G401 (cell line): ENCODE results near the gene RPS21. TPM values are rescaled to one million over a fixed set of nuclear protein-coding genes. Genes with fewer than 3 reads are reported as not detected.
A peak's percentile ranks its signal among the peaks of the same experiment; 100 is the strongest.

ENCODE experiments used
- DNase-seq: peaks from one replicate; pipeline ENCODE4 v3.0.0-alpha.2; 2015; ENCODE audit warnings: low spot score
- in situ Hi-C: cut with HindIII; loops from 2 replicates; pipeline ENCODE4 v1.10.0; 2016; ENCODE audit warnings: low sequenced_read_pairs, mixed read lengths
- total RNA-seq: library from RNA; depleted of rRNA; stranded (reverse); fragments of >200 nt; shearing (Covaris generic); gene quantifications from 2 replicates; pipeline ENCODE4 v1.2.3, GENCODE V29; 2014

The RPS21 gene
- total RNA-seq, 1 experiment from 2014 or later = 1,245 TPM

DNA sequence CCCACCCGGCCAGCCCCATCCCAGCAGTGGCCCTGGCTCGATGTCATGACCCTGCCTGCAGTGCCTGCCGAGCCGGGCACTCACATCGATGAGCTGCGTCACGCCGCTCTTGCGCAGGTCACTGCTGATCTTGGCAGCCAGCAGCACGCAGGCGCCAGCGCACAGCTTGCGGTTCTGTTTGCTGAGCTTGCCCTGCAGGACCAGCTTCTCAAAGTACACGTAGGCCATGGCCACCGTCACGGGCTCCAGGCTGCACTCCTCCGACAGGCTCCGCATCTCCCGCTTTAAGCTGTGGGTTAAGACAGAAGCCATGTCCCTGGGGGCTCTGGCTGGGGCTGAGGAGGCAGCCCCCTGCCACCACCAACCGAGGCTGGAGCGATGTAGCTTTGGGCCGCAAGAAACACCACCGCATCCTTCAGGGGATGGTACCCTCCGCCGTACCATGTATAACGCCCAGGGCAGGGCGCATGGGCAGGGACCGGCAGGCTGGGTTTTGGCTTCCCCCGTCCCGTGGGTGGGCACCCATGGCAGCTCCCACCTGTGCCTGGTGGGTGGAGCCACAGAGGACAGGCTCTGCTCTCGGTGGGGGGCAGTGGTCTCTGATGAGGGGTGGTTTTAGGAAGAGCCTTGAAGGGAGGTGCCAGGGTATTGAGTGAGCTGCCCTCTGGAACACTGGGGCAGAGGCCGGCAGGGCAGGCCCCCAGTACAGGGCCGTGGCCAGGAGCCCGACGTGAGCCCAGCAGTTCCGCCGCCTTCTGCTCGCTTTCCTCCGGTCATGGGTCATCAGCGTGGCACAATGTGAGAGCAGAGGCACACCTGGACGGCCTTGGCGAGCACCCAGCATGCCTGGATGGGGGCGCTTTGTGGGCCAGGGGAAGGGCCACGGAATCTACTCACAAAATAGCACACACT lies 4.5 kb downstream of the RPS21 start:
- DNase-seq = peak; percentile 88
- in situ Hi-C loops = no loop called here

DNA sequence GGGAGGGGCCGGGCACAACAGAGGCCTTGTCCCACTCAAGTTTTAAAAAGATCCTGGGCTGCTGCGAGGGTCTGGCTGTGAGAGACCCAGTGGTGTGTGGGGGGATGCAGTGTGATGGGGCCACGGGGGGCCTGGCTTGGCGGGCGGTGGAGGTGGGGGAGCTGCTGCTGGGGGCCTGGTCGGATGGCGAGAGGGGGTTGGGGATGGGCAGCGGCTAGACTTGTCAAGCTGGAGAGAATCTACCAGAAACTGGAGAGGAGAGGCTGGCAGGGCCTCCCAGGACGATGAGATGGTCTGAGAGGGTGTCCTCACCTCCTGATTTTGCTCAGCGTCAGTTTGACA lies 5.1 kb downstream of the RPS21 start:
- no peak for DNase-seq
- in situ Hi-C loops = no loop called here

DNA sequence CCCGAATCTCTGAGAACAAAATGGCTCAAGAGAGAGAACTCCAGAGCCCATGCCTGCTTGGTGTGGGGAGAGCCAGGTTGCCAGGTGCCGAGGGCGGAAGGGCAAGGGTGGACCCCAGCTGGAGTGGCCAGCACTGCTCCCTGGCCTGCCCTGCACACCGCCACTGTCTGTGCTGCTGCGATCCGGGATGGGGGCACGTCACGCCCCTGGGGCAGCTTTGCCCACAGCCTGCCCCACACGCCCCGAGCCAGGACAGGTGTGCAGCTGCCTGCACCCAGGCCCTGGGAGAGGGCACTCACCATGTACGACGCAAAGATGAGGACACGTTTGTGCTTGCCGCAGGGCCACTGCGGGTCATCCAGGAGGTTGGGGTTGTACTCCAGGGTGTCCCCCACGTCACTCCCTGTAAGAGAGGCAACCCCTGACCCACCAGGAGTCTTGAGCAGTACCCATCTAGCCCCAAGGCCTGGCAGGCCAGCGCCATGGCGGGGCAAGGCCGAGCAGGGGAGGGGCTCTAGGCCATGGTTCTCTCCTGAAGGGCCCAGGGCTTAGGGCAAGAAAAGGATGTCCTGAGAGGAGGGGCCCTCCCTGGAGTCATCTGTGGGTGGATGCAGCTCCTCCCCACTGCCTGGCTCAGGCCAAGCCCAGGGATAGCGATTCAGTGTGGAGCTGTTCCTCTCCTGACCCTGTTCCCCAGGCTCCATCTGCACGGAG lies 5.9 kb downstream of the RPS21 start:
- in situ Hi-C loops = no loop called here

DNA sequence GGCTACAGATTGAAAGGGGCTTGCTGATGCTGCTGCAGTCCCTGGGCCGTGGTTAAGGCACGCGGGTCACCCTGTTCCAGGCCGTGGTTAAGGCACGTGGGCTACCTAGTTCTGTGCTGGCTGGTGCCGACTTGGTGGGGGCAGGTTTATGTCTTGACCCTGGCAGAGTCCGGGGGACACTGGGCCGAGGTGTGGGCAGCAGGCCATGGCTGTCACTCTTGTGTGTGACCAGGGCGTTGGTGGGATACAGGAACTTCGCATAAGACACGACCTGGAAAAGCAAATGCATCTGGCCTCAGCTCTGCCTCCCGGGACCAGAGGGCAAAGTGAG lies 6.4 kb downstream of the RPS21 start:
- no peak for DNase-seq
- in situ Hi-C loops = no loop called here

More for the DNA sequence above, 5.9 kb downstream of the RPS21 start:
- no peak for DNase-seq

DNA sequence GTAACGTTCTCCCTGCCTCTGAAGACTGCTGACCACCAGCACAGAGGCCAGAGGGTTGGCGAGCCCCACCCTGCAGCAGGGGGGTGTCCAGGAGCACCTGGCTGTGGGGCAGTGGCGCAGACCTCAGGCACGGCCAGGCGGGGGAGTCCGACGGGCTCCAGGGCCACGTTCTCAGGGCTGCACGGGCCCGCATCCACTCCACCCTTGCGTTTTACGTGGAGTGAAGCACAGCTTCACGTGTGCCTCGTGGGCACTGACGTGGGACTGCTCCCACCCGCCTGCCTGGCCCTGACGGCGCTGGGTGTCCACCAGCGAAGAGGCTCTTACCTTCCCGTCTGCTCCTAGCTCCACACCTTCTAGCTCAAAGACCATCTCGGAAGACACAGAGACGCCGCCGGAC lies 6.9 kb downstream of the RPS21 start:
- DNase-seq = no peak
- in situ Hi-C loops = no loop called here

DNA sequence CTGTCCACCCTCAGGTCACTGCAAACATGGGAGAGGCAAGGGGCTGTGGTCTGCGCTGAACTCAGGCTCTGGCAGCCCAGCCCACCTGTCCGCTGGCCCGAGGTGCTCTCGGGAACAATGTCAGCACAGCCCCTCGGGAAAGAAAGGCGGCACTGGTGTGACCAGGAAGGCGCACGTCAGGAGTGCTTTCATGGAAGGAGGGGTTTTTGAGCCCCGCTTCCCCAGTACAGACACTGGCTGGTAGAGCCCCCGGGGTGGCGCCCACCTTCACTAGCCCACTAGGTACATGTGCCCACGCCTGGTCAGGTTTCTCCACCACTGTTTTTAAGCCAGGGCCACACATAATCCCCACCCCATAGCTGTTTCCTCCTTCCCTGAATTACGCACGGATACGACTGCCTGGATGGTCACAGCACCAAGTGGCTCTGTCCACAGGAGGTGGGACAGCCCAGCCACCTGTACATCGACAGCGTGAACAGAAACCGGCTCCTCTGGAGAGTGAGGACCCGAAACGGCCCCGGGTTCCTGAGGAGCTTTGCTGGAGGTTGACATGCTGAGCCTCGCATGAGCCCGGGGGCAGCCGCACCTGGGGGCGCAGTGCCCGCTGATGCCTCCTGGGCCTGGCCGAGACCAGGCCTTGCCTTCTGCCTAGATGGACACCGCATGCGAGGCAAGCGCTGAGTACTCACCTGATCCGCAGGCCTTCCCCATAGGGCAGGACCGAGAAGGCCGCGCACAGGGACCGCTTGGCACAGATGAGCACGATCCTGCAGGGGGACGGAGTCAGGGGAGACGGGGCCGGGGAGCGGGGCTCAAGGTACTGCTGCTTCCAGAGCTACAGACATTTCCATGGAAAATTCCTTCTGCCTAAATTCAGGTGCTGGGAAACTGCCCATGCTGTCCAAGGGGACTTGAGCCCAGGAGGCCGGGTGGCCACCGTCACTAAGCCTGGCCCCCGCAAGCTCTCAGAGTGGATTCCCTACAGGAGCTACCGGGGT lies 7.6 kb downstream of the RPS21 start:
- DNase-seq = no peak
- in situ Hi-C loops = no loop called here

DNA sequence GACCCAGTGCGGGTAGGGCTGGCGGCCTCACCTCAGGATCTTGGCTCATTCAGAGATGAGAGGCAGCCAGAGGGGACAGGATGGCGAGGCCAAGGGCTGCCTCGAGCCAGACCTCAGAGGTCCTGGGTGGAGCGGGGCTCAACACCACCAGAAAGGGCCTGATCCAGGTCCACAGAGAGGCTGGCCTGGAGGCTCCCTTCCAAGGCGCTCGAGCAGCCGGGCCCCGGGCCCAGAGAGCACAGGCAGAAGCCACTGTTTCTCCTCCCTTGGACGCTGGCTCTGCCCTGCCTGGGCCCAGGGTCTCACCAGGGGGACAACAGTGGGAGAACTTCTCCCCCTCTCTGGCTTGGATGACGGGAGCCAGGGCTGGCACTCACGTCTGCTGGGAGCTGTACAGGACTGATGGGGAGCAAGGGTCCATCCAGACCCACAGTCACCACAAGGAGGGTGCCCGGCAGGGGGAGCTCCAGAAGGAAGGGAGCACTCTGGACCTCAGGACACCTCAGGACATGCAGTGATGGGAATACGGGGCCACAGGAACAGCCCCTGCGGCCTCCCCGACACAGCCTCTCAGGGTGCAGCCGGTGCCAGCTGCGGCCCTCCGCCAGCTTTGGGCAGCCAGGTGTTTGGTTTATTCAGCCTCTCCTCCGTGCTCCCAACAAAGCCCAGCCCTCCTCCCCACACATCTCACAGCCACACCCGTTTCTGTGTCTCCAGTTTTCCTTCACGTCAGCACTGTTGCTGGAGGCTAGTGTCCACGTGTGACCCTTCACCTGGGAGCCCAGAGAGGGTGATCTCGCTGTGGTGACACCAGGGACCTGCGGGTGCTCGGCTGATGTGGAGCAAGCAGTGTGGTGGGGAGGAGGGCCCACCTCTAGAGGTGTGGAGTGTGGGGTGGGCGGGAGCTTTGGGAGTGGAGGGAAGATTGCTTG lies 8.7 kb downstream of the RPS21 start:
- in situ Hi-C loops = no loop called here
- no peak for DNase-seq

DNA sequence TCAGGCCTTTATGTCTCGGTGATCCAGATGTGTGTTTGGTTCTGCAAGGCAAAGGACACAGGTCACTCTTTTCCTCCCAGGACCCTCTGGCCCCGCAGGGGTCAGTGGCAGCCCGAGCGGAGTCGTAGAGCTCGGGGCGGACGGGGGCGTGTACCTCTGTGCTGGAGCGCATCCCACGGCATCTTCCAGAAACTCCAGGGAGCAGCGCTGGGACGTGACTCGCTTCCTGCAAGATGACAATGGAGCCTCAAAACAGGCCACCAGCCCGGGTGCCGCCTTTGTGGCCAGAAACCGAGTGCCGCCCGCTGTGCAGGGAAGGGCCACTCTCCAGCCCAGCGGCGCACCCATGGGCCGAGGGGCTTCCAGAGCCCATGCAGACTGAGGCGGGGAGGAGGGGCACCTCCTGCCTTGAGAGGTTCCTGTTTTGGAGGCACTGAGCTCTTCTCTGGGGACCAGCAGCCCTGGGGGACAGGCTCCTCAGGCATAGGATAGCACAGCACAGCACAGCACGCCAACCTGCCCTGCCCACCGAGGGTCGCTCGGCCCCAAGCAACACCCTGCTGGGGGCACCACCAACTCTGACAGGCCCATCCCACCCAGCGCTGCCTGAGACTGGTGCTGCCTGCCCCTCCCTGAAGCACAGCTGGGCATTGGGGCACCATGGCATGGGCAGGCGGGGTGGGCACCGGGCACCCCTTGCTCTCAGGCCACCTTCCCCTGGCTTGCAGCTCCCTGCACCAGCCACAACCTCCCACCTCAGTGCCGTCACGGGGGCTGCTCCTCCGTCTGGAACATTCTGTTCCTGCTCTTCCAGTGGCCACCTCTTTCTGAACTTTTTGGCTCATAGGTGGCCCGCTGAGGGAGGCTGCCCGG lies 9.7 kb downstream of the RPS21 start:
- in situ Hi-C loops = no loop called here

DNA sequence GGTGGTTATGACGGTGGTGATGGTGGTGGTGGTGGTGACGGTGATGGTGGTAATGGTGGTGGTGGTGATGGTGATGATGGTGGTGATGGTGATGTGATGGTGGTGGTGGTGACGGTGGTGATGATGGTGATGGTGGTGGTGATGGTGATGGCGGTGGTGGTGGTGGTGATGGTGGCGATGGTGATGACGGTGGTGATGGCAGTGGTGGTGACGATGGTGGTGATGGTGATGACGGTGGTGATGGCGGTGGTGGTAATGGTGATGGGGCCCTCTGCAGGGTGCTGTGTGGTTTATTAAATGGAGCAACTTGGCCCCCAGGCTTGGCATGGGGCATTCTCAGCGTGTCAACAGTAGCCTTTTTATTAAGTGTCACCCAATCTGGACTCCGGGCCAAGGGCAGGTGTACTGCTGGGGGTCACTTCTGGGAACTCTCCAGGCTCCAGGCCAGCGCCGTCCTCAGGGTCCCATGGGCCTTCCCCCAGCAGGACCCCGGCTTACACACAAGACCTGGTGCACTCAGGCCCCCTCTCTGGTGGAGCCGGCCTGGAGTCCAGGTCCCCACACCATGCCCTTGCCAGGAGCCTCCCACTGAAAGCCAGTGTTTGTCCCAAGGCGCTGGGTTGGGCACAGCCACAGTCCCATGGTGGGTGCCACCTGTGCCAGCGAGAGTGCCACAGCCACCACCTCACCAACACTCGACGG lies 11.4 kb downstream of the RPS21 start:
- DNase-seq = no peak
- in situ Hi-C loops = no loop called here

More for the DNA sequence above, 9.7 kb downstream of the RPS21 start:
- DNase-seq = no peak

DNA sequence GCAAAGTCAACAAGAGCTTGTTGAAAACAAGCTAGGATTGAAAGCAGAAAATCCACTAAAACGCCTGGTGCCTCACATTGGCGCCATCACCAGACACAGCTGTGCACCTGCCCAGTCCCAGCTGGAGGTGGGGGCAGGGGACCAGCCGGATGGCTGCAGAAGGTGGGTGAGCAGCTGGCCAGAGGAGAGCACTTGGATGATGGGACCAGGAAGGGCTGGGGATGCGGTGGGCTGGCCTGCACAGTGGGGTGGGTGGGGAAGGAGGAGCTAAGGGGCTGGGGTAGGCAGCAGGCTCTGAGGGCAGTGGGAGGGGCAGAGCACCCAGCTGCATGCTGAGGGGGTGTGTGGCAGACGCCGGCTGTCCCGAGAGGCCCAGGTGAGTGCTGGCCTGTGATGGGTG lies 13.1 kb downstream of the RPS21 start:
- DNase-seq = no peak
- in situ Hi-C loops = no loop called here

DNA sequence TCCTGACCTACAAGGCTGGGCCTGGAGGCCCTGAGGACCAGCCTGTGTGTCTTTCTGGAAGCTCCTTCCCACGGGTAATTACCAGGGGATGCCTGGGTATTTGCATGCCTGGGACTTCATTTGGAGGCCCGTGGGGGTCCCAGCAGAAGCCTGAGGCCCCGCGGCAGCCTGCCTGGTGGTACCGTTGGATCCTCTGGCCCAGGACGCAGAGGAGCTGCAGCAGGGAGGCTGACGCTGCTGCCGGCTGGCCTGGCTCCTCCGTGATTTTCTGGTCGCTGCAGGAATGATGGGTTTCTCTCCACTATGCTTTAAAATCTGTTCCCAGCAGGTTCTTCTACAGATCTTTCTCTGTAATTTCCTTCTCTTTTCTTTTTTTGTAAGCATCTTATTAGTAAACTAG lies 13.6 kb downstream of the RPS21 start:
- in situ Hi-C loops = no loop called here
- DNase-seq = no peak

DNA sequence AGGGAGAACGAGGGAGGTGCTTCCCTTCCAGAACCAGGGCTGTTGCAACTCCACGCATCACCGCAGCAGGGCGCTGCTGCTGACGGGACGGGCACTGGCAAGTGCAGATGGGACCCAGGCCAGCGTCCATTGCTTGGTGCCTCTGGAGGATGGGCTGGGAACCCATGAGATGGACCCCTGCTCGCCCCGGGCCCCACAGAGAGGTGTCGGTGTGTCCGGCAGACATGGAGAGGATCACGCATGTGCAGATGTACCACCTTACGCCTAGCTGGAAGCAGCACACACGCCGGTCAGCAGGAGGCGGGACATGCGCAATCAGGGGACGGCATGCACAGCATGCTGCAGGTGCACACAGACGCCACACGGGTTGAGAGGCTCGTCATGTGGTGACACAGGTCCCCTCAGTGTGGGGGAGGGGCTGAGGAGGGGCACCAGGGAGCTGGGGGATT lies 14.5 kb downstream of the RPS21 start:
- DNase-seq = no peak

DNA sequence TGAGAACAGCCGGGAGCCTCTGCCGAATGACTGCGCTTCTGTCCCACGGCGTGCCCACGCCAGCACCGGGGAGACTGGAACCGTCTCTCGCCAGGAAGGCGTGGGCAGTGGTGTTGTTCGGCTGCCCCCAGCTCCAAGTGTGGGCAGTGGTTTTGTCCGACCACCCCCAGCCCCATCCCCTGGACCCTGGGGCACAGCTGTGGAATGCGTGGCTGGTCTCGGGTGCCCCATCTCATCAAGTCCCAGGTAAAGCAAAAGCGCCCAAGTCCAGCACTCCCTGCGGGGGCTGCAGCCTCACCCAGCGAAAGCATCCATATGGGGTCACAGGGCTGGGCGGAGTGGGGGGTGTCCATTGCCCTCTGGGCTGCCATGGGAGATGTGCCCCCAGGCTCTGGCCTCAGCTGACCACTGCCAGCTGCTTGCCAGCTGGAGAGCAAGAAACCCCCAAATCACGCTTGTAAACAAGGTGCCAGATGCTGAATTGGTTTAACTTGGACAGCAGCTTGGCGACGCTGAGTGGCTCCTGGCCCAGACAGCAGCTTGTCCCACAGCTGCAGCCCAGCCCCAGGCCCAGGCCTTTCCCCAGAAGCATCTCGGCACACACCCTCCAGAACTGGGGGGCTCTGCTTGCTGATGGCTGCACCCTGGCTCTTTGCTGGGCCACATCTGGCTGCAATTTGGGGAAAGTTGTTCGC lies 15.7 kb downstream of the RPS21 start:
- in situ Hi-C loops = no loop called here
- no peak for DNase-seq

More for the DNA sequence above, 14.5 kb downstream of the RPS21 start:
- in situ Hi-C loops = no loop called here

DNA sequence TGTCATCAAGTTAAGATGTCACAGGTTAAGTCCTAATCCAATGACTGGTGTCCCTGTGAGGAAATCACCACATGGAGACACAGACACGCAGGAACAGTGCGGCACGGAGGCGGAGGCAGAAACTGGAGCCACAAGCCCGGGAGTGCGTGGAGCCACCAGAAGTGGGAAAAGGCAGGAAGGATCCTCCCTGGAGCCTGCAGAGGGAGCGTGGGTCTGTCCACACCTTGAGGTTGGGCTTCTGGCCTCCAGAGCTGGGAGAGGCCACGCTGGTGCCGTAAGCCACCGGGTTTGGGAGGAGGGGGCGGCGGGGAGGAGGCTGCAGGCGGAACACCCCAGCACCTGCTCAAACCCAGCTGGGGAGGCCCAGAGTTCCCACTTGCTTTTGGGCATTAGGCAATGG lies 16.4 kb downstream of the RPS21 start:
- no peak for DNase-seq
- in situ Hi-C loops = no loop called here

DNA sequence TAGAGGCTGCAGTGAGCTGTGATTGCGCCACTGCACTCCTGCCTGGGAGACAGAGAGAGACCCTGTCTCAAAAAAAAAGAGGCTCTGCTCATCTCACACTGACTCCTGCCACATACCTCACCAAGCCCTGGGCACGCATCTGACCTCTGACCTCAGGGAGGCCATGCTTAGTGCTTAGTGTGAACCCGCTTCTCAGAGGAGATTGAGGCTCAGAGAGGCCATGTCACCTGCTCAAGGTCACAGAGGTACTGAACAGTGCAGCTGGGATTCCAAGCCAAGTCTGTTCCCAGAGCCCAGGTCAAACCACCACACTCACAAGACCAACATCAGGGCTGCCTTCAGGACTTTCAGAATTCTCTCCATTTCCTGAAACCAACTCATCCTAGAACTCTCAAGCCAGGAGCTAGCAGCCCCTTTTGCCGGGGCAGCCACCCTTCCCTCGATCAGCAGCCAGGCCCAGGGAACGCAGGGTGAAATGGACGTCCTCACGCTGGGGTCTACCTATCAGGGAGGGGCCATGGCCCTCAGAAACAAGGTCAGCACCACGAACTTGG lies 17.3 kb downstream of the RPS21 start:
- in situ Hi-C loops = no loop called here
- no peak for DNase-seq

DNA sequence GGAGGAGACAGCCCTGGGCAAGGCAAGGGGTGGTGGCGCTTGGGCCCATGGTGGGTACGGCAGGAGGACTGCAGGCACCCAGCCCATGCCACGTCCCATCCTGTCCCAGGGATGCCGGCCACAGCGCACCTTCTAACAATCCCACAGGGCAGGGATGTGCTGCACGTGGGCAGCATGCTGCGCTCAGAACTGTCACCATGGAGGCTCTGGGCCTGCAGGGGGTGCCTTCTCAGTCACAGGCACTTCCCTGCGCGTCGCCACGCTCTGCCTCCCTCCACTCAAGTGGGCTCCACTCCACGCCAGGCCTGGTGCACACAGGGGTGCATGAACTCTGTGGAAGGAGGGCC lies 17.8 kb downstream of the RPS21 start:
- no peak for DNase-seq
- in situ Hi-C loops = no loop called here
